RWPE2 (cell line): ENCODE results near the gene BAG2.

Experiments
- ATAC-seq: fragments of 200-7000 bp; cut with Tn5 transposase; 3 replicates; pipeline ENCODE4 v1.9.1; 2021; ENCODE audit warnings: low read depth
- DNase-seq: peaks from one replicate; pipeline ENCODE4 v3.0.0-alpha.2; 2020; ENCODE audit warnings: low spot score
- H3K27ac ChIP-seq: fragments of 450-650 bp; 2 replicates; pipeline ENCODE4 v1.5.1; 2017; ENCODE audit warnings: mild to moderate bottlenecking; ENCODE audit not compliant: poor library complexity, severe bottlenecking
- H3K27me3 ChIP-seq: fragments of 250-450 bp; sonication (Bioruptor Pico); 2 replicates; pipeline ENCODE4 v1.5.1; 2021; ENCODE audit warnings: mild to moderate bottlenecking, moderate library complexity; ENCODE audit not compliant: insufficient read depth, poor library complexity, severe bottlenecking
- H3K36me3 ChIP-seq: fragments of 250-450 bp; sonication (Bioruptor Pico); 2 replicates; pipeline ENCODE4 v1.5.1; 2020; ENCODE audit warnings: low read depth, mild to moderate bottlenecking, moderate library complexity
- H3K4me1 ChIP-seq: fragments of 250-450 bp; sonication (Bioruptor Pico); 2 replicates; pipeline ENCODE4 v1.5.1; 2021; ENCODE audit warnings: mild to moderate bottlenecking, moderate library complexity; ENCODE audit not compliant: insufficient read depth, poor library complexity, severe bottlenecking
- H3K4me3 ChIP-seq: fragments of 250-450 bp; sonication (Bioruptor Pico); 2 replicates; pipeline ENCODE4 v1.5.1; 2021; ENCODE audit warnings: mild to moderate bottlenecking, moderate library complexity; ENCODE audit not compliant: severe bottlenecking
- H3K9me3 ChIP-seq: fragments of 250-450 bp; sonication (Bioruptor Pico); 2 replicates; pipeline ENCODE4 v1.5.1; 2021; ENCODE audit warnings: mild to moderate bottlenecking, moderate library complexity; ENCODE audit not compliant: severe bottlenecking
- CTCF ChIP-seq: fragments of 450-650 bp; IDR thresholded peaks from one replicate; pipeline ENCODE4 v1.5.1; 2017; ENCODE audit warnings: mild to moderate bottlenecking, moderate library complexity; ENCODE audit not compliant: poor library complexity, severe bottlenecking

The BAG2 gene

DNA sequence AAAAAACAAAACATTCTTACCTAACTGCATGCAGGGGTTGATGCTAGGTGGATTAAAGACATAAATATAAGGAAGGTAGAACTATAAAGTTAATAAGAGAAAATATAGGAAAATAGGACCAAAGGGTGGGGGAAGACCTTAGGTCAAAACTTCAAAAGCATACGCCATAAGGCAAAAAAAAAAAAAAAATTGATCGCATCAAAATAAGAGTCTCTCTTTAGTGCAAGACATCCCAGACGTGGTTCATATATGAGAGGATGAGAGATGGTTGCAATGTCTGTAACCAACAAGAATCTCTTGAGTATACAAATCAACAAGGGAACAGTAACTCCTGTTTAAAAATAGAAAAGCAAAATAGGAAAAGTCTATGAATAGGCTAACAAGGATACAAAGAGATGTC, 8.5 kb downstream of the BAG2 start:
- no peaks in the 10 kb centered on the region for H3K4me1 ChIP-seq
- H3K27ac ChIP-seq = no peak overlapping the region
- H3K9me3 ChIP-seq = no peaks in the 10 kb centered on the region
- no peaks in the 10 kb centered on the region for H3K27me3 ChIP-seq
- no peak overlapping the region for H3K4me3 ChIP-seq
- H3K36me3 ChIP-seq = peaks cover 16% of the 10 kb centered on the region
- no peak for ATAC-seq
- DNase-seq = no peak
- TF ChIP-seq CTCF = no peak

GRCh38 chr6:57182017-57182432, 9.9 kb downstream of the BAG2 start:
- no peaks in the 10 kb centered on the region for H3K9me3 ChIP-seq
- DNase-seq (no peak), ATAC-seq (no peak)
- H3K36me3 ChIP-seq = peaks cover 24% of the 10 kb centered on the region
- TF ChIP-seq CTCF = no peak
- no peaks in the 10 kb centered on the region for H3K27me3 ChIP-seq
- H3K4me3 ChIP-seq = no peak overlapping the region
- no peaks in the 10 kb centered on the region for H3K4me1 ChIP-seq
- no peak overlapping the region for H3K27ac ChIP-seq

DNA sequence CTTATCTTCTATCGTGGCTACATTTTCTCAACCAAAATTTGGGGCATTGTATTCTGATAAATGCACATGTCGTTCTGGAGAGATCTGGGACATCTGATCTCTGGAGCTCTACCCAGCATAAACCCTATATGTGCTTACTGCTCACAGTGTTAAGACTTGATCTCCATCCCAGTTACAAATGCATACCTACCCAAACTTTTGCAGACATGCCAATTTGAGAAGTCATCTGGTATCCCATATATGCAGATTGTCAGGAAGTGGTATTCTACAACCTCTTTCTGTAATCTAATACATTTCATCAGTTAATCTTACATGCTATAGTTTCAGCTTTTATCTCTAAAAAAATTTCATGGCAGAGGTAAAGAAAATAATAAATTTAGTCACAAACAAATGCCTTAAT, 11.2 kb downstream of the BAG2 start:
- Histone ChIP-seq H3K36me3 (peaks cover 36% of the 10 kb centered on the region), H3K9me3 (no peaks in the 10 kb centered on the region), H3K4me1 (no peaks in the 10 kb centered on the region), H3K27me3 (no peaks in the 10 kb centered on the region), H3K27ac (no peak overlapping the region), H3K4me3 (no peak overlapping the region)
- DNase-seq = no peak
- ATAC-seq = no peak
- TF ChIP-seq CTCF = no peak

- ATAC-seq (no peak), DNase-seq (no peak)
- no peak overlapping the region for H3K27ac ChIP-seq
- no peaks in the 10 kb centered on the region for H3K9me3 ChIP-seq
- no peak overlapping the region for H3K4me3 ChIP-seq
- peaks cover 85% of the 10 kb centered on the region for H3K36me3 ChIP-seq
- no peaks in the 10 kb centered on the region for H3K27me3 ChIP-seq
- peak; percentile 64 for TF ChIP-seq CTCF
- H3K4me1 ChIP-seq = no peaks in the 10 kb centered on the region
Observed at GRCh38 chr6:57190140-57190539, 18.0 kb downstream of the BAG2 start.

DNA sequence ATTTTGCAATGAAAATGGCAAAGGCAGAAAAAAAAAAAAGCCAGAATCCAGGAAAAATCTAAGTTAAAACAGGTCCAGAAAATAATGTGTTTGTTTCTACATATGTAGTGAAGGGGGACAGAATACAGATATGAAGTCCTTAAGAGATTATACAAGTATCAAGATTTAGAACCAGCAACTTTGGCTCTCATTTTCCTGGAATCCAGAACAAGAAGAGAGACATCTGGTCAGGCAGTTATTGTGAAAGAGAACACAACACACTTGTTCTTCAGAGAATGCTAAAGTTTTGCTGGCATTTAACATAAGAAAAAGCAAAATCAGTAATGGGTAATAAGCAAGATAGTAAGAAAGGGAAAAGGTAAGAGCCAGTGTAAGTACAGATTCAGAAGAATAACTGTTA, 21.1 kb downstream of the BAG2 start:
- H3K4me1 ChIP-seq = no peaks in the 10 kb centered on the region
- DNase-seq = no peak
- no peak for ATAC-seq
- no peaks in the 10 kb centered on the region for H3K9me3 ChIP-seq
- peaks cover 82% of the 10 kb centered on the region for H3K36me3 ChIP-seq
- H3K4me3 ChIP-seq = no peak overlapping the region
- H3K27me3 ChIP-seq = no peaks in the 10 kb centered on the region
- TF ChIP-seq CTCF = no peak
- H3K27ac ChIP-seq = no peak overlapping the region
